H9 (cell line): ENCODE measurements around the gene CXCR5. TPM values are rescaled to one million over a fixed set of nuclear protein-coding genes. Genes with fewer than 3 reads are reported as not detected.

Experiments
- DNase-seq: peaks from one replicate; pipeline ENCODE4 v3.0.0-alpha.2; 2017
- H2AFZ ChIP-seq: one replicate; pipeline ENCODE4 v1.6.1; 2013; ENCODE audit warnings: mild to moderate bottlenecking, low read length, control low read depth, moderate library complexity
- H2AK5ac ChIP-seq: 2 replicates; pipeline ENCODE4 v1.6.1; 2013; ENCODE audit warnings: low read length, control low read depth, mixed read lengths; ENCODE audit not compliant: insufficient read length
- H2BK120ac ChIP-seq: one replicate; pipeline ENCODE4 v1.6.1; 2013; ENCODE audit warnings: low read depth, mild to moderate bottlenecking, low read length, control low read depth, inconsistent platforms; ENCODE audit not compliant: poor library complexity, severe bottlenecking
- H2BK12ac ChIP-seq: 2 replicates; pipeline ENCODE4 v1.6.1; 2013; ENCODE audit warnings: low read length, control low read depth, mixed read lengths, low read depth; ENCODE audit not compliant: insufficient read length
- H2BK15ac ChIP-seq: 2 replicates; pipeline ENCODE4 v1.6.1; 2013; ENCODE audit warnings: low read depth, low read length, control low read depth
- H2BK20ac ChIP-seq: one replicate; pipeline ENCODE4 v1.6.1; 2013; ENCODE audit warnings: low read depth, mild to moderate bottlenecking, low read length, control low read depth, inconsistent platforms; ENCODE audit not compliant: poor library complexity, severe bottlenecking
- H2BK5ac ChIP-seq: 2 replicates; pipeline ENCODE4 v1.6.1; 2013; ENCODE audit warnings: low read length, control low read depth, mixed read lengths; ENCODE audit not compliant: insufficient read length
- H3K14ac ChIP-seq: 2 replicates; pipeline ENCODE4 v1.6.1; 2013; ENCODE audit warnings: low read length, control low read depth; ENCODE audit not compliant: insufficient read depth
- H3K18ac ChIP-seq: 2 replicates; pipeline ENCODE4 v1.6.1; 2013; ENCODE audit warnings: low read depth, mild to moderate bottlenecking, mixed read lengths, low read length, control low read depth; ENCODE audit not compliant: insufficient read length
- H3K23ac ChIP-seq: 2 replicates; pipeline ENCODE4 v1.6.1; 2013; ENCODE audit warnings: low read length, control low read depth, mixed read lengths, low read depth; ENCODE audit not compliant: insufficient read length
- H3K23me2 ChIP-seq: 2 replicates; pipeline ENCODE4 v1.6.1; 2013; ENCODE audit warnings: low read depth, mild to moderate bottlenecking, mixed read lengths, low read length, control low read depth; ENCODE audit not compliant: insufficient read length, poor library complexity, severe bottlenecking
- H3K27ac ChIP-seq: 2 replicates; pipeline ENCODE4 v1.5.1; 2013; ENCODE audit warnings: low read length, control low read depth, mixed read lengths, low read depth; ENCODE audit not compliant: insufficient read length
- H3K27me3 ChIP-seq: 2 replicates; pipeline ENCODE4 v1.6.1; 2013; ENCODE audit warnings: low read length, control low read depth, inconsistent platforms; ENCODE audit not compliant: insufficient read depth
- H3K4ac ChIP-seq: 2 replicates; pipeline ENCODE4 v1.6.1; 2013; ENCODE audit warnings: low read depth, mild to moderate bottlenecking, control low read depth, inconsistent platforms, low read length, moderate library complexity
- H3K4me1 ChIP-seq: 2 replicates; pipeline ENCODE4 v1.6.1; 2013; ENCODE audit warnings: low read length, control low read depth, inconsistent platforms; ENCODE audit not compliant: insufficient read depth
- H3K4me2 ChIP-seq: 2 replicates; pipeline ENCODE4 v1.6.1; 2013; ENCODE audit warnings: low read length, control low read depth, mixed read lengths; ENCODE audit not compliant: insufficient read length, insufficient read depth
- H3K56ac ChIP-seq: 2 replicates; pipeline ENCODE4 v1.6.1; 2013; ENCODE audit warnings: low read depth, mild to moderate bottlenecking, mixed read lengths, low read length, control low read depth; ENCODE audit not compliant: insufficient read length
- H3K79me1 ChIP-seq: 2 replicates; pipeline ENCODE4 v1.6.1; 2013; ENCODE audit warnings: low read depth, mild to moderate bottlenecking, moderate library complexity, low read length, control low read depth, inconsistent platforms; ENCODE audit not compliant: insufficient read depth, poor library complexity, severe bottlenecking
- H3K79me2 ChIP-seq: 2 replicates; pipeline ENCODE4 v1.6.1; 2013; ENCODE audit warnings: low read length, control low read depth, inconsistent platforms; ENCODE audit not compliant: insufficient read depth
- H3K9ac ChIP-seq: 2 replicates; pipeline ENCODE4 v1.6.1; 2013; ENCODE audit warnings: low read length, control low read depth, mixed read lengths; ENCODE audit not compliant: insufficient read length; ENCODE audit errors: extremely low read depth
- H3K9me3 ChIP-seq: one replicate; pipeline ENCODE4 v1.6.1; 2013; ENCODE audit warnings: low read depth, low read length, inconsistent platforms; ENCODE audit not compliant: control insufficient read depth
- H3T11ph ChIP-seq: one replicate; pipeline ENCODE4 v1.6.1; 2013; ENCODE audit warnings: mild to moderate bottlenecking, low read length, control low read depth, inconsistent platforms
- H4K20me1 ChIP-seq: one replicate; pipeline ENCODE4 v1.6.1; 2013; ENCODE audit not compliant: control insufficient read depth, insufficient read length, insufficient read depth
- H4K5ac ChIP-seq: 2 replicates; pipeline ENCODE4 v1.6.1; 2013; ENCODE audit warnings: low read depth, mild to moderate bottlenecking, mixed read lengths, low read length, control low read depth; ENCODE audit not compliant: insufficient read length
- H4K8ac ChIP-seq: replicated peaks from 2 replicates; pipeline ENCODE4 v1.6.1; 2013; ENCODE audit warnings: low read length, control low read depth, mixed read lengths, low read depth; ENCODE audit not compliant: insufficient read length
- H4K91ac ChIP-seq: 2 replicates; pipeline ENCODE4 v1.6.1; 2013; ENCODE audit warnings: low read depth, mild to moderate bottlenecking, moderate library complexity, mixed read lengths, low read length, control low read depth; ENCODE audit not compliant: insufficient read length
- H3K27ac Mint-ChIP-seq, 3 experiments: 2 replicates in 2 of 3; 3 replicates in 1 of 3; pipeline ENCODE4 v1.8.0; 2020 to 2021; ENCODE audit warnings: mixed read lengths in 3 of 3, mild to moderate bottlenecking in 1 of 3, moderate library complexity in 1 of 3
- H3K27me3 Mint-ChIP-seq: 2 replicates; pipeline ENCODE4 v1.8.0; 2021; ENCODE audit warnings: low read depth, mild to moderate bottlenecking, moderate library complexity, mixed read lengths
- H3K36me3 Mint-ChIP-seq, 3 experiments: 2 replicates in 2 of 3; 3 replicates in 1 of 3; pipeline ENCODE4 v1.8.0; 2020 to 2021; ENCODE audit warnings: low read depth in 3 of 3, mixed read lengths in 3 of 3; ENCODE audit not compliant: insufficient read depth in 1 of 3
- H3K4me1 Mint-ChIP-seq, 2 experiments: 2 replicates each; pipeline ENCODE4 v1.8.0; 2020; ENCODE audit warnings: mixed read lengths in 2 of 2
- H3K4me3 Mint-ChIP-seq, 2 experiments: 2 replicates in 1 of 2; 3 replicates in 1 of 2; pipeline ENCODE4 v1.8.0; 2020 to 2021; ENCODE audit warnings: mild to moderate bottlenecking in 2 of 2, mixed read lengths in 2 of 2, moderate library complexity in 1 of 2
- H3K9me3 Mint-ChIP-seq, 2 experiments: 2 replicates in 1 of 2; 3 replicates in 1 of 2; pipeline ENCODE4 v1.8.0; 2020; ENCODE audit warnings: mild to moderate bottlenecking in 2 of 2, mixed read lengths in 2 of 2, moderate library complexity in 1 of 2
- WGBS: extraction: QIAGEN DNeasy Blood & Tissue Kit; methylation state at CpG from one replicate; pipeline ENCODE4 v1.1.7; 2013; ENCODE audit warnings: missing lambda C conversion rate, low lambda C conversion rate, mixed read lengths; ENCODE audit not compliant: insufficient read length; ENCODE audit errors: extremely low coverage; 5-methylcytosine and 5-hydroxymethylcytosine counted together
- total RNA-seq: library from RNA; stranded (reverse); gene quantifications from 2 replicates; pipeline ENCODE4 v1.2.1, GENCODE V29; 2021
- TF ChIP-seq, protein P1 (sequence below): fragments of 200-600 bp; sonication (generic); conservative IDR thresholded peaks from 3 replicates; pipeline ENCODE4 v1.8.0; 2021; ENCODE audit warnings: antibody characterized with exemption, mild to moderate bottlenecking

The CXCR5 gene
- total RNA-seq, 1 experiment from 2014 or later: 0.07 TPM

DNA sequence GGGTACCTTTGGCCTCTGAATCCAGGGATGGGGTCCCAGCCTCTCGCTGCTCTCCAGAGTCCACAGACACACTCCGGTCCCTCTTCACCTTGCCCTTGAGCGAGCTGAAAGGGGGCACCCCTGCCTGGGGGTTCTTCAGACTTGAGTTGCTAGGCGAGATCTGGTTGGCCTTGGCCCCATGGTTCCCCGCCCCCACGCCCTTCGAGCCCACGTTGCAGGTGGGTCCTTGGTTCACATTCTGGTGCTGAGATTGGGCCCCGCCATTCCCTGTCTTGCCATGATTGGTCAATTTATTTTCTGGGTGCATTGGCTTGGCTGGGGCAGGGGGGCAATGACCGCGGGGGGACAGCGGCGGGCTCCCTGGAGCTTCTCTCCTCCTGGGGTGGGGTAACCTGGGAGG is 24.6 kb downstream of the CXCR5 start:
- H3K9ac ChIP-seq: no peak overlapping the region
- no peaks in the 10 kb centered on the region for H3K79me1 ChIP-seq
- no peak for DNase-seq
- no peaks in the 10 kb centered on the region for H3K27me3 Mint-ChIP-seq
- peaks cover 43 to 54% of the 10 kb centered on the region in 2 experiments for H3K4me1 Mint-ChIP-seq
- TF ChIP-seq, protein P1, sequence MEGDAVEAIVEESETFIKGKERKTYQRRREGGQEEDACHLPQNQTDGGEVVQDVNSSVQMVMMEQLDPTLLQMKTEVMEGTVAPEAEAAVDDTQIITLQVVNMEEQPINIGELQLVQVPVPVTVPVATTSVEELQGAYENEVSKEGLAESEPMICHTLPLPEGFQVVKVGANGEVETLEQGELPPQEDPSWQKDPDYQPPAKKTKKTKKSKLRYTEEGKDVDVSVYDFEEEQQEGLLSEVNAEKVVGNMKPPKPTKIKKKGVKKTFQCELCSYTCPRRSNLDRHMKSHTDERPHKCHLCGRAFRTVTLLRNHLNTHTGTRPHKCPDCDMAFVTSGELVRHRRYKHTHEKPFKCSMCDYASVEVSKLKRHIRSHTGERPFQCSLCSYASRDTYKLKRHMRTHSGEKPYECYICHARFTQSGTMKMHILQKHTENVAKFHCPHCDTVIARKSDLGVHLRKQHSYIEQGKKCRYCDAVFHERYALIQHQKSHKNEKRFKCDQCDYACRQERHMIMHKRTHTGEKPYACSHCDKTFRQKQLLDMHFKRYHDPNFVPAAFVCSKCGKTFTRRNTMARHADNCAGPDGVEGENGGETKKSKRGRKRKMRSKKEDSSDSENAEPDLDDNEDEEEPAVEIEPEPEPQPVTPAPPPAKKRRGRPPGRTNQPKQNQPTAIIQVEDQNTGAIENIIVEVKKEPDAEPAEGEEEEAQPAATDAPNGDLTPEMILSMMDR: no peak
- H4K8ac ChIP-seq: no peak overlapping the region
- H2AFZ ChIP-seq: no peak overlapping the region
- H3K23ac ChIP-seq: no peak overlapping the region
- no peak overlapping the region for H3K14ac ChIP-seq
- H4K5ac ChIP-seq: no peak overlapping the region
- H3K9me3 Mint-ChIP-seq: no peaks in the 10 kb centered on the region; a peak in 1 of 5 replicates
- no peak overlapping the region for H3K18ac ChIP-seq
- peaks cover 13 to 44% (median 35%) of the 10 kb centered on the region in 3 experiments for H3K36me3 Mint-ChIP-seq
- no peaks in the 10 kb centered on the region for H4K20me1 ChIP-seq
- peak overlapping the region; percentile 65 for H3K4me2 ChIP-seq
- H2BK20ac ChIP-seq: no peak overlapping the region
- H3K27ac Mint-ChIP-seq: peak overlapping the region in 1 of 3 experiments; percentile 59; a peak in 3 of 7 replicates
- H4K91ac ChIP-seq: no peak overlapping the region
- H2BK15ac ChIP-seq: no peak overlapping the region
- H3K56ac ChIP-seq: no peak overlapping the region
- no peaks in the 10 kb centered on the region; the same call in 1 of the 2 replicates for H3K79me2 ChIP-seq
- H3K4me1 ChIP-seq: peaks cover 2% of the 10 kb centered on the region; the same call in 1 of the 2 replicates
- no peaks in the 10 kb centered on the region for H3K9me3 ChIP-seq
- H2BK5ac ChIP-seq: no peak overlapping the region
- H2BK120ac ChIP-seq: no peak overlapping the region
- WGBS: no CpG with 5 or more reads among the region's 13 CpGs
- H2BK12ac ChIP-seq: no peak overlapping the region
- H3K27me3 ChIP-seq: no peaks in the 10 kb centered on the region
- H3K4me3 Mint-ChIP-seq: peak overlapping the region in 1 of 2 experiments; percentile 72; a peak in 3 of 5 replicates
- H3K27ac ChIP-seq: no peak overlapping the region
- peaks cover 14% of the 10 kb centered on the region for H3K23me2 ChIP-seq
- no peak overlapping the region for H2AK5ac ChIP-seq
- H3K4ac ChIP-seq: no peak overlapping the region
- H3T11ph ChIP-seq: no peak overlapping the region
